Central memory CD8-positive, alpha-beta T cell (primary cell): ENCODE results near the gene ZNF474.

Experiments
- ATAC-seq: fragments of 150-1000 bp; cut with Tn5 transposase; replicated peaks from 2 replicates; pipeline ENCODE4 v1.10.0; 2022; ENCODE audit warnings: mild to moderate bottlenecking, moderate FRiP score, moderate number of reproducible peaks; ENCODE audit not compliant: poor library complexity, severe bottlenecking; ENCODE audit errors: extremely low read depth
- DNase-seq, 2 donors: peaks; one replicate each; pipeline ENCODE4 v3.0.0; 2021; ENCODE audit warnings: low spot score in 2 of 2
- H3K27ac Mint-ChIP-seq: one replicate; pipeline ENCODE4 v1.8.0; 2022; ENCODE audit warnings: low read depth, mild to moderate bottlenecking, moderate library complexity, mixed read lengths
- H3K27me3 Mint-ChIP-seq: one replicate; pipeline ENCODE4 v1.8.0; 2022; ENCODE audit warnings: mixed read lengths
- H3K36me3 Mint-ChIP-seq: one replicate; pipeline ENCODE4 v1.8.0; 2022; ENCODE audit warnings: mild to moderate bottlenecking, moderate library complexity, mixed read lengths; ENCODE audit not compliant: insufficient read depth
- H3K4me1 Mint-ChIP-seq: one replicate; pipeline ENCODE4 v1.8.0; 2022; ENCODE audit warnings: mixed read lengths
- H3K4me3 Mint-ChIP-seq: one replicate; pipeline ENCODE4 v1.8.0; 2022; ENCODE audit warnings: mild to moderate bottlenecking, moderate library complexity, mixed read lengths
- H3K9me3 Mint-ChIP-seq: one replicate; pipeline ENCODE4 v1.8.0; 2022; ENCODE audit warnings: mixed read lengths

Gene ZNF474

DNA sequence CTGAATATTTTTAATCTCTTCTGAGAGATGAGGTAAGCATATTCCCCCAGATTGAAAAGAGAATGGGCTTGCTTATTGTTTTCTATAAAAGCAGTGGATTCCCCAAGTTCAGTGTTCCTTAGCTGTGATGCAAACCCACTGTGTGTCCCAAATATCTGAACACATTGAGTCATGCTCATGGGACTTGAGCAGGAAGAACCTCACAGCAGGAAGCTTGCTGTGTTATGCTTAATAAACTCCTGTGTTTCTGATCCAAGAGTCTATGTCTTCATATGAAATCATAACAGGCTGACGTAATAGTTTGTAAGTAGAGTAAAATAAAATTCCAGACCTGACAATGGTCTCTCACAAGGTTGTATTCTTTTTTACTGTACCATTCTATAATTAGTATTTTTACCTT, 26.5 kb upstream of the ZNF474 start:
- Mint-ChIP-seq H3K4me3 (no peak overlapping the region), H3K27ac (no peak overlapping the region), H3K27me3 (peaks cover 5% of the 10 kb centered on the region), H3K4me1 (no peaks in the 10 kb centered on the region), H3K36me3 (no peaks in the 10 kb centered on the region), H3K9me3 (no peaks in the 10 kb centered on the region)
- DNase-seq: no peak
- ATAC-seq: no peak

DNA sequence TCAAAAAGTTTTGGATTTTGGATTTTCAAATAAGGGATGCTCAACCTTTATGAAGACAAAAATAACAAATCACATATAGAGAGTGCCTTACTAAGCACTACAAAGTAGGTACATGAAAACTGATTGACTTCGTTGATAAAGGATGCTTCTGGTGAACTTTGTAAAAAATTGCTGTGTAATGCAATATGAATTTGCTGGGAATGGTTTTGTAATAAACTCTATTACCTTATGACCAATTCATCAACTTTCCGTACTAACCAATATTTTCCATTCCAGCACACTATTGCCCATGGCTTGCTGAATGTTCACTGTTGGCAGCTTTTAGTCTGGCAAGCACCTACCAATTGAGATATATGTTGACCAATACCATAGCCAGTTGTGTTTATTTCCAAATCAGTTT, 23.4 kb upstream of the ZNF474 start:
- ATAC-seq (no peak), DNase-seq (no peak)
- H3K4me3 Mint-ChIP-seq: no peak overlapping the region
- H3K27ac Mint-ChIP-seq: no peak overlapping the region
- no peaks in the 10 kb centered on the region for H3K36me3 Mint-ChIP-seq
- peaks cover 8% of the 10 kb centered on the region for H3K27me3 Mint-ChIP-seq
- no peaks in the 10 kb centered on the region for H3K9me3 Mint-ChIP-seq
- H3K4me1 Mint-ChIP-seq: no peaks in the 10 kb centered on the region

DNA sequence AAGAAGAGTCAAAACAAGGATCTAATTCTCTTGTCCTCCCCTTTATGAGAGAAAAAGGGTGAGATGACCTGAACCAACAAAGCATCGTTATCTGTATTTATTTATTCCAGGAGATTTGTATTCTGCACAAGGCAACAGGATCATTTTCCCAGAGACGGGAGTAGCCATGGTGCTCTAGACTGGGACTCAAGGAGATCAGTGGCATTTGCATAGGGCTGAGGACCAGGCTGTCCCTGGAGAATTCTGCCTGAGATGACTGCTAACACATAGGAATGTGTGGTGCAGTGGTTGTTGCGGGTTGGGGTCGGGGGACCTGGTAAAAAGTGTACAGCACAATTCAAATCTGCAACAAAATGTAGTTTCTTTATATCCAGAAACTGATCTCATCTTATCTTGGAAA, 22.3 kb upstream of the ZNF474 start:
- Mint-ChIP-seq H3K27ac (no peak overlapping the region), H3K36me3 (peaks cover 2% of the 10 kb centered on the region), H3K4me1 (no peaks in the 10 kb centered on the region), H3K27me3 (peaks cover 8% of the 10 kb centered on the region), H3K4me3 (no peak overlapping the region), H3K9me3 (no peaks in the 10 kb centered on the region)
- ATAC-seq: no peak
- no peak for DNase-seq

DNA sequence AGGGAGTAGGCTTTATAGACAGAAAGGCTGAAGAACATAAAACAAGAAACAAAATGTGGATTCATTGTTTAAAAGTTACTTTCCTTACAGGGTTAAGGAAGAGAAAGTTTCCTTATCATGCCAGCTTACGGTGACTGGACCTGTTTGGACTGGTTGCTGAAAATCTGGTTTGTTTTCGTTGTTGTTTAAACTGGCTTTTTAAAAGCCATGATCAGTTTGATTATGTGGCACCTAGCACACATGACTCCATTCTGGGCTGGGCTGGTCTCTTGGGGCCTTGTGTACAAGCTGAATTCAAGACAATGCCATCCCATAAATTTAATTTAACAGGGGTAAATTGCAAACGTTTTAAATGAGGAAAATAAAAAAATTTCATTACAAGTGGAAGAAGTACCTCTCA, 18.4 kb upstream of the ZNF474 start:
- Mint-ChIP-seq H3K9me3 (no peaks in the 10 kb centered on the region), H3K27me3 (peaks cover 8% of the 10 kb centered on the region), H3K4me3 (no peak overlapping the region), H3K36me3 (peaks cover 2% of the 10 kb centered on the region), H3K27ac (no peak overlapping the region), H3K4me1 (no peaks in the 10 kb centered on the region)
- ATAC-seq (no peak), DNase-seq (no peak)

DNA sequence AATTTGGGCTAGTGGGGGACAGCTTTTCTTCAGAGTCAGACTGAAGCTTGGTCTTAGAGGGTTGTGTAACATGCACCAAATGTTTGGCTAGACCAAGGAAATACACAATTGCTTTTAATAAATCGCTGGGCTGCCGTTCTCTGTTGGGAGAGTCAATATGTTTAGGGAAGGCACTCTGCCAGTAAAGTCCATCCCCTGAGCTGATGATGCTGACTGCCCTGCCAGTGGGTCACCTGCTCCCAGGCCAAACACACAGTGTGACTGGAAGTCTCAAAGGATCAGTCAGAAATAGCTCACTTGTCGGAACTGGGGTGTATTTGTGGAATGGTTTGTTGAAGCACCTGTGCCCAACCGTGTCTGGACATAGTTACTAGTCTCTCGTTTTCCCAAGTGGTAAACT, 17.9 kb upstream of the ZNF474 start:
- ATAC-seq (no peak), DNase-seq (no peak)
- no peak overlapping the region for H3K27ac Mint-ChIP-seq
- peaks cover 8% of the 10 kb centered on the region for H3K27me3 Mint-ChIP-seq
- H3K9me3 Mint-ChIP-seq: no peaks in the 10 kb centered on the region
- no peaks in the 10 kb centered on the region for H3K4me1 Mint-ChIP-seq
- H3K4me3 Mint-ChIP-seq: no peak overlapping the region
- H3K36me3 Mint-ChIP-seq: peaks cover 2% of the 10 kb centered on the region

DNA sequence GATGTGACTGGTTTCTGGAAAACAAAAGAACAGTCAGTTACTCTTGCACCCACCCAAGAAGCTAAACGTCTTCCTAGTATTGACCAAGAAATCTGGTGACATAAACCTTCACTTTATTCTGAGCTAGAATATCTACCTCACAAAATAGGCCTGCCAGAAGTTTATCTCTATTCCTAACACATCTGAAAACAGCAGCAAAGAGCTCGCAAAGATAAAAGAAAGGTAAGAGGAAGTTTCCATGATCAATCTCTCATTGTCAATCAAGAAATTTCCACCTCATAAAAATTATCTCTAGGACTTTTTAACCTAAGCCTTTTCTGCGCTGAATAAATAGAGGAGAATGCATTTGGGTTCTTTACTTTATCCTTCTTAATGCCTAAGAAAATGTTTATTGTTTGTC, 17.3 kb upstream of the ZNF474 start:
- ATAC-seq (no peak), DNase-seq (no peak)
- Mint-ChIP-seq H3K4me3 (no peak overlapping the region), H3K4me1 (no peaks in the 10 kb centered on the region), H3K9me3 (no peaks in the 10 kb centered on the region), H3K27ac (no peak overlapping the region), H3K36me3 (peaks cover 2% of the 10 kb centered on the region), H3K27me3 (peaks cover 8% of the 10 kb centered on the region)

DNA sequence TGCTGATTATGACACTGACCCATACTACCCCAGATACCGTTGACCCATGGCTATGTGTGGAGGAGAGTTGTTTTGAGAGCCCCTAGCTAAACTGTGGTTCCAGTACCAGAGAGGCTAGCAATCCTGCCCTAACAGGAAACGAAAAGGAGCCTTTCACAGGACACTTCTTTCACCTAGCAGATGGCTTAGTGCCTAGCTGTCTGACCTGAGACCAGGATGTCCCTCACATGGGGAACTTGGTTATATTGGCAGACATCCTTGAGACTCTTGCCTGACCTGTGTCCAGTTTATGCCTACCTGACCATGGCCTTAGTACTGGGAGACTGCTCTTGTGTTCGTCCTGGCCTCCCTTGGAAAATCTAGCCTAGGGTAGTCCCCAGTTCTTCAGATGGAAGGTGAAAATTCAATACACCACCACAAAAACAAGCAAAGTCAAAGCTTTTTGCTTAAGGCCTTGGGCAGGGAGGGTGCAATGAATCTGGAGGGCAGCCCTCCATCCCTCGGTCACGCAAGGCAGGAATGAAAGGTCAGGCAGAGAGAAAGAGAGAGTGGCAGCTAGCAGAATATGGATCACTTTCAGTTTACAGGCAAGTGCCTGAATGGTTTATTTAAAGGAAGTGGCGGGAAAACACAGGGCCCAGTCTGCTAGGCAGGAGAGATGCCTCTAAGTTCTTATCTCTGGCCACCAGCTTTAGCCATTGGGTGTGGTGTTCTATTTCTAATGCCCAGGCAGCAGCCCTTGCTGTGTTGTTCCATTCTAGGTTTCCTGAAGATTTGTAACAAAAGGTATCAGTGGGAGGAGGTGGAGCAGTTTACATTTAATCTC, 16.4 kb upstream of the ZNF474 start:
- H3K36me3 Mint-ChIP-seq: peaks cover 2% of the 10 kb centered on the region
- H3K9me3 Mint-ChIP-seq: no peaks in the 10 kb centered on the region
- no peak overlapping the region for H3K4me3 Mint-ChIP-seq
- H3K27ac Mint-ChIP-seq: no peak overlapping the region
- no peak for ATAC-seq
- peaks cover 2% of the 10 kb centered on the region for H3K27me3 Mint-ChIP-seq
- no peak for DNase-seq
- H3K4me1 Mint-ChIP-seq: no peaks in the 10 kb centered on the region

DNA sequence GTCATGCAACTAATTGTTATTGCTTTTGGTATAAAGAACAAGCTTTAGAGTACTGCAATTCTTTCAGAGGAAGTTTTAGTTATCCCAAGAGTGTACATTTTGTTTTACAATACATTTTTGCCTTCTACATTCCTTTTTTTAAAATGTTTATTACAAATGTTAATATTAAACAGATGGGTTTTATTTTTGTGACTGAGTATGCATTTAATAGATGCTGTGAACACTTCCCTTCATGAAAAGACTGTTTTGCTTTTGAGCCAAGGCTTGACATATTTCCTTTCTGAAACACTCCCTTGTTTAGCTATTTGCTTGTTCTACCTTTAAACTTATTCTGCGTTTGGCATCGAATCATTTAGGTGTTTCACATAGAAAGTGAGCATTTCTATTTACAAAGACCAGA, 14.8 kb upstream of the ZNF474 start:
- ATAC-seq (no peak), DNase-seq (no peak)
- Mint-ChIP-seq H3K4me1 (no peaks in the 10 kb centered on the region), H3K9me3 (no peaks in the 10 kb centered on the region), H3K36me3 (peaks cover 2% of the 10 kb centered on the region), H3K27me3 (no peaks in the 10 kb centered on the region), H3K4me3 (no peak overlapping the region), H3K27ac (no peak overlapping the region)

DNA sequence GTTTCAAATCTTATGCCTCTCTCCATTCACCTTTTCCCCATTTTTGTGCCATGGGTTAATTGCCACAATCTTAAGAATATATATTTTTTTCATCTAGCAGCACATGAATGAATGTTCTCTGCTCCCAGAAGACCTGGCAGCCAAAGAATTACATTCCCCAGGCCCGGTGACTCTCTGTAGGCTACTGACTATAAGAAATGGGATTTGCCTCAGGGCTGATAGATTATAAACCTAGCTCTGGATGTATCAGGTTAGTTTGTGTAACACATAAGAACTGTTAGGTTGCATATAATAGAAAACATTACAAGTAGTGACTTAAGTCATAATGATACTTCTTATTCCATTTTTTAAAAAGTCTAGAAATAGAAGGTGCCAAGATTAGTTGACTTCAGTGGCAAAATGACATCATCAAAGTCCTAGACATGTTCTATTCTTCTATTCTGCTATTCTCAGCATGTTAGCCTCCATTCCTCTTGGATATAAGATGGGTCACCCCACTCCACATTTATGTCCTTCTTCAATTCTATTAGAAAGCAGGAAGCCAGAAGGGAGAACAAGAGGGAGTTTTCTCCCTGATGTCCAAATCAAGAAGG, 10.9 kb upstream of the ZNF474 start:
- Mint-ChIP-seq H3K4me1 (no peaks in the 10 kb centered on the region), H3K9me3 (no peaks in the 10 kb centered on the region), H3K4me3 (no peak overlapping the region), H3K27ac (no peak overlapping the region), H3K36me3 (no peaks in the 10 kb centered on the region), H3K27me3 (no peaks in the 10 kb centered on the region)
- no peak for DNase-seq
- no peak for ATAC-seq

DNA sequence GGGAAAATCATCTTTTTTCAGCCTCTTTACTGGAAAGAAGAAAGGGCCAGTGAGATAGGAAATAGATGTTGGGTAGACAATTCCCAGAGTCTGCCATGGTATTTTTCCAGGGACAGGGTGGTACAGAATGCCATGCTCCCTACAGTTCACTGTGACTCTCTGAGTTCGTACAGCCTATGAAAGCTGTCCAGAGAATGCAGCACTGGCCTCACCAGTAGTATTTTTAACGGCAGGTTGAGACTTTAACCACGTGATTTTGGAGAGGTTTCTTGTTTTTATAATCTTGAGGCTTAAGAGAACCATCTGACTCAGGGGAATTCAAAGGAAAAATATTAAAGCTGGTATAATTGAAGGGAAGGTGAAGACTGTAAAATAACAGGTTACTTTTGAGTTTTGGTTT, 10.1 kb upstream of the ZNF474 start:
- H3K27me3 Mint-ChIP-seq: no peaks in the 10 kb centered on the region
- H3K36me3 Mint-ChIP-seq: no peaks in the 10 kb centered on the region
- no peak overlapping the region for H3K27ac Mint-ChIP-seq
- DNase-seq: no peak
- H3K4me3 Mint-ChIP-seq: no peak overlapping the region
- ATAC-seq: no peak
- no peaks in the 10 kb centered on the region for H3K4me1 Mint-ChIP-seq
- no peaks in the 10 kb centered on the region for H3K9me3 Mint-ChIP-seq

DNA sequence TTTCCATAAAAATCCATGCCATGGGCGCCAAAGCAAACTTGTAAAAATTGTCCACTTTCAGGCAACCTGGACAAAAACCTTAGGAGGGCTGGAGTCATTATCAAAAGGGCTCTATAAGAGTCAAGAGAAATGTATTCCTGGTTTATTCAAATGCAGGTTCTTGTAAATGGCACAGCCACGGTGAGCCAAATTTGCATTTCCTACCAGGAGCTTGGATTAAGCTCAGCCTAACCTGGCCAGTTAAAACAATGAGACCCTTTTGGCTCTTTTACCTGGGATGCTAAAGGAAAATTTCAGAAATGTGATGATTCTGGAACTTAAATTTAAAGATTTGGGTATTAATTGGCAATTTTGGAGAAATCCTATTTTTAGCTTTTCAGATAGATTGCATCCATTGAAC, 8.9 kb upstream of the ZNF474 start:
- no peaks in the 10 kb centered on the region for H3K9me3 Mint-ChIP-seq
- H3K4me1 Mint-ChIP-seq: no peaks in the 10 kb centered on the region
- no peaks in the 10 kb centered on the region for H3K27me3 Mint-ChIP-seq
- DNase-seq: no peak
- H3K4me3 Mint-ChIP-seq: no peak overlapping the region
- H3K27ac Mint-ChIP-seq: no peak overlapping the region
- no peaks in the 10 kb centered on the region for H3K36me3 Mint-ChIP-seq
- no peak for ATAC-seq

DNA sequence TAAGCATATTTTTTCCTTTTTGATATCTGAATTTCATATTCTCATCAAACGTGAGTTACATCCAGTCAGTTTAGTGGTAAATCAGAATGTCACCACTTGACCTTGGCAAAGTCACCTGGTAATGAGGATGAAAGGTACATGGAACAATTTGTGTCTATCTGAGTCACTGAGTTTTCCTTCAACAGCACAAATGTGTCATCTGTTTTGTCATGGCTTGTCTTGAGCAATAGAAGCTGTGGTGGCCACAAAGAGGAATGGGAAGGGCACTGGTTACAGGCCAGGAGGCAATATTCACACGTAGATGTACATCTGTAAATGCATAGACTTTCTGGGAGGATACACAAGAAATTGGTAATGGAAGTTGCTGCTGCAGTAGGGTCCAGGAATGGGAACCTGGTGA, 8.4 kb upstream of the ZNF474 start:
- no peaks in the 10 kb centered on the region for H3K9me3 Mint-ChIP-seq
- no peak overlapping the region for H3K4me3 Mint-ChIP-seq
- no peak for ATAC-seq
- no peak for DNase-seq
- no peaks in the 10 kb centered on the region for H3K27me3 Mint-ChIP-seq
- H3K36me3 Mint-ChIP-seq: no peaks in the 10 kb centered on the region
- no peaks in the 10 kb centered on the region for H3K4me1 Mint-ChIP-seq
- no peak overlapping the region for H3K27ac Mint-ChIP-seq
